Activated naive CD4-positive, alpha-beta T cell treated with anti-CD3 and anti-CD28 coated beads, Interleukin-2, amount 50 U/mL, for 72 hours (primary cell): ENCODE measurements around the gene DCDC2C. TPM values are rescaled to one million over a fixed set of nuclear protein-coding genes. Genes with fewer than 3 reads are reported as not detected.

ENCODE experiments used
- ATAC-seq, 2 donors: fragments of 150-1000 bp; cut with Tn5 transposase; 2 replicates each; pipeline ENCODE4 v1.10.0; 2021; ENCODE audit warnings: mild to moderate bottlenecking in 2 of 2, moderate library complexity in 2 of 2
- DNase-seq, 2 donors: peaks; one replicate each; pipeline ENCODE4 v3.0.0; 2021 to 2022; ENCODE audit warnings: low spot score in 2 of 2
- H3K27ac Mint-ChIP-seq, 2 donors: one replicate each; pipeline ENCODE4 v1.8.0; 2022; ENCODE audit warnings: mild to moderate bottlenecking in 2 of 2, mixed read lengths in 2 of 2
- H3K36me3 Mint-ChIP-seq, 2 donors: one replicate each; pipeline ENCODE4 v1.8.0; 2022; ENCODE audit warnings: mixed read lengths in 2 of 2
- H3K9me3 Mint-ChIP-seq, 2 donors: one replicate each; pipeline ENCODE4 v1.8.0; 2022; ENCODE audit warnings: mixed read lengths in 2 of 2
- total RNA-seq, 2 donors: library from RNA; stranded (reverse); gene quantifications; one replicate each; pipeline ENCODE4 v1.2.3, GENCODE V29; 2022

The DCDC2C gene
- total RNA-seq, 2 donors from 2014 or later = not detected

GRCh38 chr2:3667151-3667631 lies 36.2 kb upstream of the DCDC2C start:
- H3K27ac Mint-ChIP-seq = no peak overlapping the region
- no peak for ATAC-seq
- no peaks in the 10 kb centered on the region for H3K9me3 Mint-ChIP-seq
- H3K36me3 Mint-ChIP-seq = no peaks in the 10 kb centered on the region
- peak in 1 of 2 donors; percentile 41 for DNase-seq

DNA sequence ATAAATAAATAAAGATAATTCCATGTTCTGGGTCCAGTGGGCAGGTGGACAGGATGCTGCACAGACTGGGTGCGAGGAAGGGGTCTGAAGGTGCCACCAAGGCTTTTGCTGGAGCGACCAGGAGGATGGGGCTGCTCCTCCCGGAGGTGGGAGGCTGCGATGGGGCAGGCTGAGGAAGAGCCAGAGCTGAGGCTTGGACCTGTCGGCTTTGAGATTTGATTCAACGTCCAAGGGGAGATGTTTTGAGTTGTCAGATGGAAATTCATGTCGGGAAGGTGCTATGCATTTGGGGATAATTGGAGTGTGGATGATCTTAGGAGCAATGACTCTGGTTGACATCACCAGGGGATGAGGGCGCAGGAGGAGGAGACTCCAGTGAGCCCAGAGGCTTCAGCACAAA lies 33.7 kb upstream of the DCDC2C start:
- H3K27ac Mint-ChIP-seq = no peak overlapping the region
- no peak for ATAC-seq

DNA sequence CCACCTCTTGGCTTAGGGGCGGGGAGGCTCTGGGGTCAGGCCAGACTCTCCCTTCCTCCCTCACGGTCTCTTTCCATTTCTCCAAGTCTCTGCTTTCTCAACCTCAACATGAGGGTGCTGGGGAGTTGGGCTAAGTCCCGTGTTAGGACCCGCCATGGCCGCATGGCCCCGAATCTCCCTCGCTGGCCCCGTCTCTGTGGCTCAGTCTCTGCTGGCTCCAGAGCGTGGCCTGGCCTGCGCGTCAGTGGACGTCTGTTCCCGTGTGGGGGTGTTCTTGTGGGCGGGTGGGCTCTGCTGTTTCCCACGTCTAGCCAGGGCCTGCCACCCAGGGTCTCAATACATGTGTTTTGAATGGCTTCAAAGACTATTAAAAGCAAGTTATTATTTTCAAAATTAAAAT lies 33.0 kb upstream of the DCDC2C start:
- Mint-ChIP-seq H3K36me3 (no peaks in the 10 kb centered on the region), H3K27ac (no peak overlapping the region), H3K9me3 (no peaks in the 10 kb centered on the region)
- DNase-seq (no peak), ATAC-seq (no peak)

More for the DNA sequence above, 33.7 kb upstream of the DCDC2C start:
- no peaks in the 10 kb centered on the region for H3K36me3 Mint-ChIP-seq
- no peaks in the 10 kb centered on the region for H3K9me3 Mint-ChIP-seq
- DNase-seq = no peak

GRCh38 chr2:3670941-3671340 lies 32.4 kb upstream of the DCDC2C start:
- Mint-ChIP-seq H3K9me3 (no peaks in the 10 kb centered on the region), H3K27ac (no peak overlapping the region), H3K36me3 (no peaks in the 10 kb centered on the region)
- no peak for DNase-seq
- no peak for ATAC-seq

DNA sequence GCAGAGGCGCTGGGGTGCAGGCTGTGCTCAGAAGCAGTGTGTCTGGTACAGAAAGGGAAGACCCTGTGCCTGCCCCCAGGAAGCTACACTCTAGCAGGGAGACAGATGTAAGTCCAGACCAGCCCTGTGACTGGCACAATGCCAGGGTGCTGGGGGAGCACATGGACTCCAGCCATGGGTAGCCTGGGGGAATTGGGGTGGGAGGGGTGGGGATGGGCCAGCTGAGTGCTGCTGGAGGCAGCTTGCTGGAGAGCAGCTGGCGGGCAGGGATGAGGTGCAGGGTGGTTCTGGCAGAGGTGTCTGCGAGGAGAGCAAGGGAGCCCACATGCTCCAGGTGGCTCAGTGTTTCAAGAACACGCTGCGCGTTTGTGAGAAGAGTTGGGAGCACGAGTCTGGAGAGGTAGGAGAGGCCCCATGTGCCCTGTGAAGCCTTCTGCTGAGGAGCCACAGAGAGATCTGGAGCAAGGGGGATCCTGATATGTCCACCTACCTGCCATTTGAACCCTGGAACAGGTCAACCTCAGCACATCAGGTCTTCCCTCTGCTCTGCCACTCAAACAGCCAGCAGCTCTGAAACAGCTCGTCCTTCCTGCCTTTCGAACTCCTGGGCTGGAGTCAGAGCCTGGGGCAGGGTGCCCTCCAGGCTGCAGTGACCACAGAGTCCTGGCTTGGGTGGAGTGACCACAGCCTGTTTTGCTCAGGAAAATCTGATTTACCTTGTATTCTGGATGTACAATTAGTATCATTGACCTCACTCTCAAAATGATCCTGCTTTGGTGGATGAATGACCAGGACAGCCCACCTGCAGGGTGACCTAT lies 30.3 kb upstream of the DCDC2C start:
- Mint-ChIP-seq H3K36me3 (no peaks in the 10 kb centered on the region), H3K27ac (no peak overlapping the region), H3K9me3 (no peaks in the 10 kb centered on the region)
- no peak for DNase-seq
- no peak for ATAC-seq

DNA sequence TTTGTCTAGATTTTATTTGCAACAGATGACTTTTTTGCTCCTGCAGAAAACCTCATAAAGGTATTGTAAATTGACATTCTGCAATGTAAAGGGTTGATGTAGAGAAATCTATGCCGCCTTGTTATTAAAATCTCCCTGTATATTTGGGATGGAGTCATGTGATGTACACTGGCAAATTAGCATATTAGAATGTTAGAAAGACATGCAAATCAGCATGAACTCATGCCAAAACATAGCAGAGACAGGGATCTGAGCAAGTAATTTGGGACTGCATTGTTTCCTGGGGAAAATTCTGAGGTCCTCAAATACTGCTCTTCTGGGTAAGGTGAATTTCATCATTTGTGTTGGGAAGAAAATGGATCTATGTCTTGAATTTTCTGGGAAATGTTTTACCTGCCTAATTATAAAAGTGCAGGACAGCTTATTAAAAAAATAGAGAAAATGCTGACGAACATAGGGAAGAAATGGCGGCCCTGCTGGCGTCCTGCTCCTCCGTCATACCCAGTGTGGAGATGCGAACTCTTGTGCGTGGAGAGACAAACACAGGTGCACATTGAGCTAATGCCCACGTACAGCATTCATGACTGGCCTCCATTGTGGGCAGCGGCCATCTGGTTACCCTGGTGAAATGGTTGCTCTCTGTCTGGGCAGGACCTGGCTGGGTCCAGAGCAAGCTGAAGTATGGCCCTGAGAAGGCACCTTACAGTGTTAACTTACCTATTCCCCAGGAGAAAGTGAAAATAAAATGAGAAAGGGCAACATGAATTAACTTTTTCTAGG lies 29.1 kb upstream of the DCDC2C start:
- Mint-ChIP-seq H3K9me3 (no peaks in the 10 kb centered on the region), H3K36me3 (no peaks in the 10 kb centered on the region), H3K27ac (no peak overlapping the region)
- ATAC-seq (no peak), DNase-seq (no peak)

GRCh38 chr2:3675687-3676086 lies 27.7 kb upstream of the DCDC2C start:
- H3K36me3 Mint-ChIP-seq = no peaks in the 10 kb centered on the region
- ATAC-seq (no peak), DNase-seq (no peak)
- no peak overlapping the region for H3K27ac Mint-ChIP-seq
- H3K9me3 Mint-ChIP-seq = no peaks in the 10 kb centered on the region

DNA sequence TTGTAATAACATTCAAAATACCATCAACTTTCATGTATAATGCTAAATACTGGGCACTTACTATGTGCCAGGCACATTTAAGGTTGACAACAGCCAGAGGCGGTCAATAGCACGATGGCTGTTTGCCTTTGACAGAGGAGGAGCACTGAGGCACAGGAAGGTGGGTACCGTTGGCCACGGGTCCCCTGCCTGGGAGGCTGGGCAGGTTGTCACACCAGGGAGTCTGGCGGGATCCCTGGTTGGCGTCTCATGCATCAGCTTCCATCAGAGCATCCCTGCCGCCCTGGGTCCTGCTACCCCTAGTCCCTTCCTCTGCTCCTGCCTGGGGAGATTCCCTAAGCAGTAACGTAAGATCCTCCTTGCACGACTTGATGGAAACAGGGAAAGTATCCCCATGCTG lies 25.9 kb upstream of the DCDC2C start:
- DNase-seq (no peak), ATAC-seq (no peak)
- no peaks in the 10 kb centered on the region for H3K9me3 Mint-ChIP-seq
- H3K36me3 Mint-ChIP-seq = no peaks in the 10 kb centered on the region
- H3K27ac Mint-ChIP-seq = no peak overlapping the region

DNA sequence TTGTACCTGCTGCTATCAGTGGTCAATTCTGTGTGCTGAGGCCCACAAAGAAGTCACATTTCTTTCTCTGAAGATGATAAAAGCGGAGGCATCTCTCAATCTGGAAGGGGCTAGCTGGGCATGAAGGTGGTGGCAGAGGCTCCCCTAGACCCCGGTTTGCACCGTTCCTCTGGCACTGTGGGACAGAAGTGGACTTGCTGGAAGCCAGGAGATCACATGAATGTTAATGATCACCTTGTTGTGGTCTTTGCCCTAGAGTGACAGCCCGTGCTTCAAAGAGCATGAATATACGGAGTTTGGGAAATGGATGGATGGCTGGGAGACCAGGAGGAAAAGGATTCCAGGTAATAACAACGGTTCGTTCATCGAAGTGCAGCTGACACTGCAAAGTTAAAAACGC lies 25.2 kb upstream of the DCDC2C start:
- no peaks in the 10 kb centered on the region for H3K36me3 Mint-ChIP-seq

DNA sequence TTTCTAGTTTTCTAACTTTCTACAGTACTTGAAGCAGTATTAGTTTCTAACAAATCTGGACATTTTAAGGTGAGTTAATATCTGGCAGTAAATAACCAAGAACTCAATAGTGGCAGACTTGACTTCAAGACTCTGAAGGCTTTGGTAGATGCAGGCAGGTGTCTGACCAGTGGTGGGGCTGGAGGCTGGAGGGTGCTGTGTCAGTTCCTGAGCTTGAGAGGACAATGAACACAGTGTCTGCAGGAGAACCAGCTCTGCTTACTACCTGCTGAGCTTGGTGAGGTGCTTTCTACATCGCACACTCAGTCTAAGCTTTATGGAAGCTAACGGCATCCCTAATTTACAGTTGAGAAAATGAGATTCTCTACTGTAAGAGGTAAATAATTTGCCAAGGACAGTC lies 24.2 kb upstream of the DCDC2C start:
- H3K36me3 Mint-ChIP-seq = no peaks in the 10 kb centered on the region
- ATAC-seq (no peak), DNase-seq (no peak)
- H3K9me3 Mint-ChIP-seq = no peaks in the 10 kb centered on the region
- H3K27ac Mint-ChIP-seq = no peak overlapping the region

More for the DNA sequence above, 25.2 kb upstream of the DCDC2C start:
- H3K9me3 Mint-ChIP-seq = no peaks in the 10 kb centered on the region
- no peak for DNase-seq
- no peak for ATAC-seq
- H3K27ac Mint-ChIP-seq = no peak overlapping the region

GRCh38 chr2:3679616-3680393 lies 23.6 kb upstream of the DCDC2C start:
- Mint-ChIP-seq H3K9me3 (no peaks in the 10 kb centered on the region), H3K36me3 (no peaks in the 10 kb centered on the region), H3K27ac (no peak overlapping the region)
- no peak for DNase-seq
- ATAC-seq = no peak

DNA sequence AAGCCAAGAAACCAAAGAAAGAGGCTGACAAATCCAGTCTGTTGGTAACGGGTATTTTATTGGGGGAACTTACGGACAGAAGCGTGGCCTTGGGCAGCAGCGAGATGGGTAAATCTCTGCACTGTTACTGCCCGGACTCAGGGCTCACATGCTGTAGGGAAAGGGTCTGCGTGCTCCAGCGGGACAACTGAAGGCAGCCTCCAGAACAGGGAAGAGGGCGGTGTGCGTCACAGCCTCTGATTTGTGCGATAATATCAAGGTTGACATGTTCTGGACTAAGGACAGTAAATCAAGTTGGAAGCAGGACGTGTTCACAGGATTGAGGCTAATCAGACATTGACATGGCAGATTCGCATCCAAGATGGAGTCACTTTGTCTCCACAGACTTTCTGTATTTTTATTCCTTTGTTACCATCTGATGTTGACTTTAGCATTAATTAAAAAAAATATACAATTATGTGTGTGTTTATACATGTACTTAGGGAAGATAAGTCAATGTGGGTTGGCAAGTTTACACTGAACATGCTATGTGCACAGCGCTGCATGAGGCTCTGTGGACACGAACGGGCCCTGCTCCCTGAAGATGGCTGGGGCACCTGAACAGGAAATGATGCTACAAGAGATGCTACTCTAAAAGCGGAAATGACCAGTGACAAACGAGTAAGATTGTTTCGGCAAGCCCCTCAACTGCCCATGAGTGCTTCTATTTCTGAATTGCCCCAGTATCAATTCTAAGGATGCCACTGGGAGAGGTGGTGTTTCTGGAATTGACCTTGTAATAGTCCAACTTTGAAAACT lies 22.6 kb upstream of the DCDC2C start:
- Mint-ChIP-seq H3K27ac (no peak overlapping the region), H3K36me3 (no peaks in the 10 kb centered on the region), H3K9me3 (no peaks in the 10 kb centered on the region)
- no peak for ATAC-seq
- no peak for DNase-seq

- H3K36me3 Mint-ChIP-seq = no peaks in the 10 kb centered on the region
- H3K9me3 Mint-ChIP-seq = no peaks in the 10 kb centered on the region
- ATAC-seq (no peak), DNase-seq (no peak)
- no peak overlapping the region for H3K27ac Mint-ChIP-seq
Observed at GRCh38 chr2:3681625-3682024, 21.8 kb upstream of the DCDC2C start.

DNA sequence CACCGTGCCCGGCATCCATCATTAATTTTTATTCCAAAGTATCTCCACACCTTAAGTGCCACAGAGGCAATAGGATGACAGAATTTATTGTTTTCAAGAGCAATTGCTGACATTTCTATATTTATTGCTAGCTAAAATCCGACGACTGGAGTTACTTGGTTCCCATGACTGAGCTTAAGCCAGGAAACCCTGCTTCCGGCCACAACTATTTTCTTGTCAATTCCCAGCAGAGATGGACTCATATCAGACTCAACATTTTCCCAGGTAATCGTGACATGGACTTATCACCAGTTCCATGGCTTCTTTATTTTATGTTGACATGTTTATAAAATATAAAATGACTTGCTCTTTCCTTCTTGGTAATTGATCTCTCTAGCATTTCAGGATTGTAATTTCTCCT lies 20.6 kb upstream of the DCDC2C start:
- no peak overlapping the region for H3K27ac Mint-ChIP-seq
- H3K9me3 Mint-ChIP-seq = no peaks in the 10 kb centered on the region
- DNase-seq (no peak), ATAC-seq (no peak)
- H3K36me3 Mint-ChIP-seq = no peaks in the 10 kb centered on the region

GRCh38 chr2:3683748-3684454 lies 19.5 kb upstream of the DCDC2C start:
- Mint-ChIP-seq H3K36me3 (peaks cover 0 to 7% of the 10 kb centered on the region in 2 donors), H3K9me3 (no peaks in the 10 kb centered on the region), H3K27ac (no peak overlapping the region)
- ATAC-seq (no peak), DNase-seq (no peak)
